Spinal cord (tissue), 10 donors: ENCODE results near the gene HBS1L. TPM values are rescaled to one million over a fixed set of nuclear protein-coding genes. Genes with fewer than 3 reads are reported as not detected.

Experiments
- DNase-seq, 6 donors: peaks; one replicate each; pipeline versions ENCODE4 v3.0.0 to v3.0.0-alpha.2; 2013 to 2015; ENCODE audit warnings: low spot score in 6 of 6, low read depth in 4 of 6
- H3K27ac ChIP-seq: one replicate; pipeline ENCODE4 v1.5.1; 2013; ENCODE audit warnings: low read depth, low read length, control low read depth
- H3K27me3 ChIP-seq: one replicate; pipeline ENCODE4 v1.6.1; 2013; ENCODE audit warnings: low read length; ENCODE audit not compliant: control insufficient read depth, insufficient read depth
- H3K36me3 ChIP-seq: one replicate; pipeline ENCODE4 v1.6.1; 2013; ENCODE audit warnings: low read length; ENCODE audit not compliant: control insufficient read depth, insufficient read depth
- H3K4me1 ChIP-seq: one replicate; pipeline ENCODE4 v1.6.1; 2013; ENCODE audit warnings: low read length; ENCODE audit not compliant: control insufficient read depth, insufficient read depth
- H3K4me3 ChIP-seq: one replicate; pipeline ENCODE4 v1.5.1; 2013; ENCODE audit warnings: low read depth, low read length, control low read depth
- H3K9me3 ChIP-seq: one replicate; pipeline ENCODE4 v1.6.1; 2013; ENCODE audit warnings: low read length; ENCODE audit not compliant: control insufficient read depth, insufficient read depth
- WGBS: methylation state at CpG from one replicate; pipeline ENCODE4 v1.1.5; 2013; ENCODE audit warnings: missing lambda C conversion rate; ENCODE audit not compliant: insufficient coverage; 5-methylcytosine and 5-hydroxymethylcytosine counted together
- polyA plus RNA-seq, 2 donors: library from polyadenylated mRNA; unstranded; fragments of 120-200 nt; gene quantifications; one replicate each; pipeline ENCODE4 v1.2.1, GENCODE V29; 2013; ENCODE audit not compliant: insufficient read length in 2 of 2
- total RNA-seq, 2 donors: library from RNA; depleted of rRNA in 1 of 2; stranded (reverse); fragments of 120-200 nt in 1 of 2; fragments of >200 nt in 1 of 2; gene quantifications; one replicate each; pipeline versions ENCODE4 v1.2.3 to v1.2.4, GENCODE V29; 2013 to 2014
- donor health status: healthy.

Gene HBS1L
- total and polyA plus RNA-seq, 4 donors, result 63.7 to 121 (median 89.1) TPM

DNA sequence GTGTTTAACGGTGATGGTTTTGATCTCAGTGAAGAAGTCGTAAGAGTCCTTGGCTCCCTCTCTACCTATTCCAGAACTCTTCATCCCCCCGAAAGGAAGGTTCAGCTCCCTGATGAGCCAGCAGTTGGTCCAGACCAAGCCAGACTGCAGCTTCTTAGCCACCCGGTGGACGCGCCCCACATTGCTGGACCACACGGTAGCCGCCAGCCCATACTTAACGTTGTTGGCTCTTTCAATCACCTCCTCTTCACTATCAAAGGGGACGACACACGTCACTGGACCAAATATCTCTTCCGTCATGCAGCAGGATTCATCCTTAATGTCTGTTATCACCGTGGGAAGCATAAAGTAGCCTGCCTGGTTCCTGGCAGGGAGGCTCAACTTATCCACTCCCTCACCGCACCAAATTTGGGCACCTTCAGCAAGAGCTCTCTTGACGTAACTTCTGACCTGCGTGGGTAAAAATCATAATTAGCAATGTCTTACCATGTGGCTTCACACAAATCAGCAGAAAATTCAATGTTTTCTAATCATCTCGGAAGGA lies 136.1 kb downstream of the HBS1L start:
- H3K27me3 ChIP-seq, result no peaks in the 10 kb centered on the region
- H3K36me3 ChIP-seq, result no peaks in the 10 kb centered on the region
- H3K4me1 ChIP-seq, result no peaks in the 10 kb centered on the region
- no peak for DNase-seq
- H3K9me3 ChIP-seq, result no peaks in the 10 kb centered on the region
- H3K27ac ChIP-seq, result no peak overlapping the region
- 96% methylated on average over 17 of the region's 17 CpGs for WGBS
- no peak overlapping the region for H3K4me3 ChIP-seq

DNA sequence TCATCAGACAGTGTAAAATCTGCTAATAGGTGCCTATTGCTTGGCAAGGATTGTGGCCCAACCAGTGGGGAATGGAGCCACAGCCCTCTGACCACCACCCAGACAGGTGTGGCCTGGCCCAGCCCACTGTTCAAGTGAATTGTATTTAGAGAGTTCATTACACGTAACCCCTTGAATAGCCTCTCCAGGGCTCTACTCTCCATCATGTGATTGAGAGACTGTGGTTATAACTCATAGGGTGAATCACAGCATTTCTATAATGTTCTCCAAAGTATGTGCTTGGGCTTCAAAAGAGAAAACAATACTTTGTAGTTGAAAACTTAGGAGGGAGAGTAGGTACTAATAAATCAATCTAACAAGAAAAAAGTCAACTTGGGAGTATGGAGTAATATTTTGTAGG lies 143.1 kb downstream of the HBS1L start:
- Histone ChIP-seq H3K27ac (no peak overlapping the region), H3K9me3 (no peaks in the 10 kb centered on the region), H3K27me3 (no peaks in the 10 kb centered on the region), H3K36me3 (no peaks in the 10 kb centered on the region), H3K4me1 (no peaks in the 10 kb centered on the region), H3K4me3 (no peak overlapping the region)
- no peak for DNase-seq
- WGBS, result no CpG with 5 or more reads among the region's 1 CpG

DNA sequence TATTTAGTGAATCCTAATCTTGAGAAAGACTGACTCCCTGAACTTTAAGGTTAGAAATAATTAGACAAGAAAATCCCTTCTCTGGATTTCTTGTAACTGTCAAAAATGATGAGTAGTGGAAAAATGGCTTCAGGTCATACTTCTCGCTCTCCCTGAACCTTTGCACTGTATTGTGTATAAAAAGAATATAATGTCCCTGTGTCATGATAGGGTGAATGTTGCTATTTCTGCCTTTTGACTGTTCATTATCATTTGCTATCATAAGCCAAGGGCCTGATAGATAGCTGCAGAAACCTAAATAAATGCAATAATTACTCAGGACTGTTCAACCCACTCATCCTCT lies 144.1 kb downstream of the HBS1L start:
- H3K9me3 ChIP-seq, result no peaks in the 10 kb centered on the region

More for the DNA sequence above, 144.1 kb downstream of the HBS1L start:
- no peaks in the 10 kb centered on the region for H3K36me3 ChIP-seq
- no peaks in the 10 kb centered on the region for H3K4me1 ChIP-seq
- H3K27me3 ChIP-seq, result no peaks in the 10 kb centered on the region
- no CpG with 5 or more reads among the region's 1 CpG for whole genome bisulfite sequencing
- no peak overlapping the region for H3K27ac ChIP-seq
- H3K4me3 ChIP-seq, result no peak overlapping the region
- no peak for DNase-seq

Other genes with a start within 250 kb of the HBS1L start
- 1 to 10 TPM; 1.1 to 1.8 TPM for gene ALDH8A1, start 104.7 kb downstream of the HBS1L start, total RNA-seq
- gene ALDH8A1, start 104.7 kb downstream of the HBS1L start, polyA plus RNA-seq, result 1 to 10 TPM; 1.5 to 3.0 TPM
- 1 to 10 TPM; 2.2 to 3.9 TPM for gene MYB, start 126.5 kb upstream of the HBS1L start, total RNA-seq
- 1 to 10 TPM; 2.0 to 2.5 TPM for gene MYB, start 126.5 kb upstream of the HBS1L start, polyA plus RNA-seq